ENCODE results near the gene MACF1. TPM values are rescaled to one million over a fixed set of nuclear protein-coding genes. Genes with fewer than 3 reads are reported as not detected.

The MACF1 gene
- total and polyA plus RNA-seq, 2 donors from 2014 or later, result 65.7 to 387 TPM

DNA sequence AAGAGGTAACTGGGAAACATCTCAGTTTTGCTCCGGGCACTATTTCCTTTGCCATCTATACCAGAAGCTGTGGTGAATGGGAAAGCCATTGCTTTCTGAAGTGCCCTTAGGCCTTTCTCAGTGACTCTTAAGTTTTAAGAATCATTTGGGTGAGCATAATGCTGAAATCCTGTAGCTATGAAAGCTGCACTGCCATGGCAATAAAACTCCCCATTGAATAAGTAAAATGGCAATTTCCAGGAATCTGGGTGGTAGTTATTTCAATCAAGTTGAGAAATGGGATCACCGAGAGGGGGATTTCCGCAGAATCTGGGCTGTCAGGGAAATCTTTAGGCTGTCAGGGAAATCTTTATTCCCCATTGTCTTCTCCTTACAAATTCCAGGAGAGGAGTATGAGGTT lies 26.8 kb upstream of the MACF1 start:
- intact Hi-C loops (cut with DNase I), result no loop called here
- Histone ChIP-seq H3K4me3 (ENCODE audit: low read length in 3 of 3) (peak overlapping the region in 1 of 3 donors; percentile 10), H3K36me3 (ENCODE audit: control insufficient read depth in 2 of 3, insufficient read depth in 3 of 3, low read length in 3 of 3) (no peaks in the 10 kb centered on the region), H3K27me3 (ENCODE audit: control insufficient read depth, insufficient read depth, low read length) (no peaks in the 10 kb centered on the region), H3K27ac (ENCODE audit: low read depth in 2 of 2, low read length in 2 of 2) (peak overlapping the region; percentile 55 to 92), H3K9me3 (ENCODE audit: control insufficient read depth in 2 of 3, insufficient read depth in 1 of 3, low read length in 3 of 3) (no peaks in the 10 kb centered on the region), H3K9ac (ENCODE audit: low read length in 3 of 3) (peak overlapping the region in 2 of 3 donors; percentile 64 to 74), H3K4me1 (ENCODE audit: control insufficient read depth in 2 of 3, insufficient read depth in 2 of 3, low read depth in 1 of 3, low read length in 3 of 3) (peaks cover 12 to 55% (median 45%) of the 10 kb centered on the region in 3 donors)
- TF ChIP-seq, protein P1, sequence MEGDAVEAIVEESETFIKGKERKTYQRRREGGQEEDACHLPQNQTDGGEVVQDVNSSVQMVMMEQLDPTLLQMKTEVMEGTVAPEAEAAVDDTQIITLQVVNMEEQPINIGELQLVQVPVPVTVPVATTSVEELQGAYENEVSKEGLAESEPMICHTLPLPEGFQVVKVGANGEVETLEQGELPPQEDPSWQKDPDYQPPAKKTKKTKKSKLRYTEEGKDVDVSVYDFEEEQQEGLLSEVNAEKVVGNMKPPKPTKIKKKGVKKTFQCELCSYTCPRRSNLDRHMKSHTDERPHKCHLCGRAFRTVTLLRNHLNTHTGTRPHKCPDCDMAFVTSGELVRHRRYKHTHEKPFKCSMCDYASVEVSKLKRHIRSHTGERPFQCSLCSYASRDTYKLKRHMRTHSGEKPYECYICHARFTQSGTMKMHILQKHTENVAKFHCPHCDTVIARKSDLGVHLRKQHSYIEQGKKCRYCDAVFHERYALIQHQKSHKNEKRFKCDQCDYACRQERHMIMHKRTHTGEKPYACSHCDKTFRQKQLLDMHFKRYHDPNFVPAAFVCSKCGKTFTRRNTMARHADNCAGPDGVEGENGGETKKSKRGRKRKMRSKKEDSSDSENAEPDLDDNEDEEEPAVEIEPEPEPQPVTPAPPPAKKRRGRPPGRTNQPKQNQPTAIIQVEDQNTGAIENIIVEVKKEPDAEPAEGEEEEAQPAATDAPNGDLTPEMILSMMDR (IDR thresholded peaks at IDR 0.05; ENCODE audit: borderline replicate concordance, extremely low read depth, insufficient read depth), result no peak
- FAIRE-seq (no peak), DNase-seq (peak in 1 of 5 donors; percentile 20)

DNA sequence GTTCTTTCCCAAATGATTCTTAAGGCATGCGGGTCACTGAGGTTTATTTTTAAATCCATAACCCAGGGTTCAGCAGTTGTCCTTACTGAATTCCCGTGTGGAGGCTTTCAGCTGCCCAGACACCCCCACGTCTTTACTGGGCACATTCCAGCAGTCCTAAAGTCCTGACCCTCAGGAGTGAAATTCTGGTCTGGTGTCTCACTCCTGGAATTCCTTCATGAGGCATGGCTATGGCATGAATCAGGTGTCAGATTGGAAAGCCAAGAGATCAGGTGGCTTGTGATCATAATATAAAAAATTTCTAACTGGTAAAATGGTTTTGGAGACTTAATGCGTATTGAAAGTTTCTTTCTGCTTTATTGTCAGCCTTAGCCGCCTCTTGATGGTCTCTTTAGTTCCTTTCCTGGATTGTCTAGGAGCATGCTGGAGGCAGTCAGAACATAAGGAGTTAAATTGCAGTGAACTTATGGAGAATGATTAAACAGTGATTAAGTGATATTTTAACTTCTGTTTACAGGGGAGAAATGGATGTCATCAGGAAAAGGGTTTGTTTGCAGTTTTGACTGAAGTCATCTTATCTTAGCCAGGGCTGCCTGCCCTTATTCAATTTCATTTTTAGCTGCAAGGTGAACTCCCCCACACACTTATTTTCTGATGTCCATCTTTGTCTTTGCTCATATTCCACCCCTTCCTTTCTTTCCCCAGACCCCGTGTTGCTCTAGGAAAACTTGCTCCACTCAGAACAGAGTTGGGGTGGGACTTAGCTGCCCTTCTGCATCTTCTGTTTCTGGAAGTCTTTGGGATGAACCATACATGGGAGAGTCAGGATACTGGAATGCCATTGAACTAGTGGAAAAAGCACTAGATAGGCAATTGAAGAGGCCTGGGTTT lies 25.7 kb upstream of the MACF1 start:
- Histone ChIP-seq H3K27me3 (ENCODE audit: control insufficient read depth, insufficient read depth, low read length) (no peaks in the 10 kb centered on the region), H3K9ac (ENCODE audit: low read length in 3 of 3) (peak overlapping the region in 2 of 3 donors; percentile 1 to 74), H3K9me3 (ENCODE audit: control insufficient read depth in 2 of 3, insufficient read depth in 1 of 3, low read length in 3 of 3) (no peaks in the 10 kb centered on the region), H3K4me1 (ENCODE audit: control insufficient read depth in 2 of 3, insufficient read depth in 2 of 3, low read depth in 1 of 3, low read length in 3 of 3) (peaks cover 11 to 53% (median 38%) of the 10 kb centered on the region in 3 donors), H3K4me3 (ENCODE audit: low read length in 3 of 3) (peak overlapping the region in 2 of 3 donors; percentile 8 to 13), H3K27ac (ENCODE audit: low read depth in 2 of 2, low read length in 2 of 2) (peak overlapping the region; percentile 55 to 92), H3K36me3 (ENCODE audit: control insufficient read depth in 2 of 3, insufficient read depth in 3 of 3, low read length in 3 of 3) (no peaks in the 10 kb centered on the region)
- DNase-seq (peak in 3 of 5 donors; percentile 40 to 75 (median 64)), FAIRE-seq (peak; percentile 11)
- intact Hi-C loops (cut with DNase I), result no loop called here
- TF ChIP-seq, protein P1 (IDR thresholded peaks at IDR 0.05; ENCODE audit: borderline replicate concordance, extremely low read depth, insufficient read depth), result no peak

- H3K36me3 ChIP-seq (ENCODE audit: control insufficient read depth in 2 of 3, insufficient read depth in 3 of 3, low read length in 3 of 3), result no peaks in the 10 kb centered on the region
- DNase-seq (no peak), FAIRE-seq (no peak)
- H3K27ac ChIP-seq (ENCODE audit: low read depth in 2 of 2, low read length in 2 of 2), result no peak overlapping the region
- no peaks in the 10 kb centered on the region for H3K27me3 ChIP-seq (ENCODE audit: control insufficient read depth, insufficient read depth, low read length)
- H3K9ac ChIP-seq (ENCODE audit: low read length in 3 of 3), result no peak overlapping the region
- intact Hi-C loops (cut with DNase I), result no loop called here
- TF ChIP-seq, protein P1 (IDR thresholded peaks at IDR 0.05; ENCODE audit: borderline replicate concordance, extremely low read depth, insufficient read depth), result no peak
- H3K9me3 ChIP-seq (ENCODE audit: control insufficient read depth in 2 of 3, insufficient read depth in 1 of 3, low read length in 3 of 3), result no peaks in the 10 kb centered on the region
- H3K4me3 ChIP-seq (ENCODE audit: low read length in 3 of 3), result no peak overlapping the region
- peaks cover 7 to 41% (median 38%) of the 10 kb centered on the region in 3 donors for H3K4me1 ChIP-seq (ENCODE audit: control insufficient read depth in 2 of 3, insufficient read depth in 2 of 3, low read depth in 1 of 3, low read length in 3 of 3)
Measured at GRCh38 chr1:39181311-39181710, 23.2 kb upstream of the MACF1 start.

Measured in kidney (tissue), 14 donors.